ENCODE results near the gene EFNA4. TPM values are rescaled to one million over a fixed set of nuclear protein-coding genes. Genes with fewer than 3 reads are reported as not detected.

The EFNA4 gene
- total and polyA plus RNA-seq, 9 of the 15 experiments (the other 6 are each of a cell fraction or from before 2014, with no cell fraction given) = 0.68 to 7.4 (median 6.1) TPM

DNA sequence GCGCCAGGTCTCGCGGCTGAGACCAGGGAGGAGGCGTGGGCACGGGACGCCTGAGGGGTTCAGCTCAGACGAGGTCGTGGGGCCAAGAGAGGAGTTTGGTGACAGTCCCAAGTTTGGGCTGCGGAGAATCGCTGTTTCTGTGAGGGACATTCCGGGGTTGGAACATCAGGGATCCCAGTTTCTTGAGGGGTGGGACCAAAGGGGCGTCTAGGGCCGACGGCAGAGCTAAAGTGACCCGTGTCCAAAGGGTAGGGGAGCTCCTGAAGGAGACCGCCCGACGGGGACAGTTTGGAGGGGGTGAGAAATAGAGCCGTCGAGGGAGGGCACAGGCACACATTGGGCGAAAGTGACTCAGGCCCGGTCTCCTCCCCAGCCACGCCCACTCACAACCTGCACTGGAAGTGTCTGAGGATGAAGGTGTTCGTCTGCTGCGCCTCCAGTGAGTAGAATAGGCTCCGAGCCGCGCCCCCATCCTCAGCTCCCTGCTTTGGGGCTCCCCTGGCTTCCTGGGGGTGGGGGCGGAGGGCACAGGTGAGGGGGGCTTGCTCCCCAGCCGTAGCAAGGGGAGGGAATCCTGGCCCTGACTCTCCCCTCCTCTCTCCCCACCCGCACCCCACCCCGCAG lies 22.1 kb downstream of the EFNA4 start (continued):
- TF ChIP-seq ARID1B (IDR thresholded peaks at IDR 0.05) (0 out of 2 replicates have a peak, but pooled peaks have one; percentile 6), SIN3A (IDR thresholded peaks at IDR 0.05; ENCODE audit: borderline replicate concordance in 2 of 2, control insufficient read depth in 1 of 2, low read depth in 2 of 2, low read length in 2 of 2) (peak in 1 of 2 experiments; percentile 9; a peak in 2 of 4 replicates), MTA1 (IDR thresholded peaks at IDR 0.05; ENCODE audit: borderline replicate concordance) (no peak), TEAD4 (IDR thresholded peaks at IDR 0.05; ENCODE audit: low read length) (0 out of 2 replicates have a peak, but pooled peaks have one; percentile 19), TEAD4 (CRISPR knock-in tag; IDR thresholded peaks at IDR 0.05; ENCODE audit: borderline replicate concordance) (no peak), EGR1 (conservative IDR thresholded peaks at IDR 0.05) (peak; percentile 43; the same call in 1 of the 2 replicates), NRF1 (conservative IDR thresholded peaks at IDR 0.05 in 1 of 2, IDR thresholded peaks at IDR 0.05 in 1 of 2) (peak in 1 of 2 experiments; percentile 1; a peak in 1 of 4 replicates), NCOA6 (IDR thresholded peaks at IDR 0.05) (peak; percentile 71; the same call in 1 of the 2 replicates), BRCA1 (IDR thresholded peaks at IDR 0.05) (no peak), BRCA1 (CRISPR knock-in tag; IDR thresholded peaks at IDR 0.05) (0 out of 2 replicates have a peak, but pooled peaks have one; percentile 34), TOE1 (IDR thresholded peaks at IDR 0.05; ENCODE audit: borderline replicate concordance) (0 out of 2 replicates have a peak, but pooled peaks have one; percentile 33), TOE1 (CRISPR knock-in tag; IDR thresholded peaks at IDR 0.05; ENCODE audit: borderline replicate concordance, low read depth) (no peak)
- TF ChIP-seq, protein P1, sequence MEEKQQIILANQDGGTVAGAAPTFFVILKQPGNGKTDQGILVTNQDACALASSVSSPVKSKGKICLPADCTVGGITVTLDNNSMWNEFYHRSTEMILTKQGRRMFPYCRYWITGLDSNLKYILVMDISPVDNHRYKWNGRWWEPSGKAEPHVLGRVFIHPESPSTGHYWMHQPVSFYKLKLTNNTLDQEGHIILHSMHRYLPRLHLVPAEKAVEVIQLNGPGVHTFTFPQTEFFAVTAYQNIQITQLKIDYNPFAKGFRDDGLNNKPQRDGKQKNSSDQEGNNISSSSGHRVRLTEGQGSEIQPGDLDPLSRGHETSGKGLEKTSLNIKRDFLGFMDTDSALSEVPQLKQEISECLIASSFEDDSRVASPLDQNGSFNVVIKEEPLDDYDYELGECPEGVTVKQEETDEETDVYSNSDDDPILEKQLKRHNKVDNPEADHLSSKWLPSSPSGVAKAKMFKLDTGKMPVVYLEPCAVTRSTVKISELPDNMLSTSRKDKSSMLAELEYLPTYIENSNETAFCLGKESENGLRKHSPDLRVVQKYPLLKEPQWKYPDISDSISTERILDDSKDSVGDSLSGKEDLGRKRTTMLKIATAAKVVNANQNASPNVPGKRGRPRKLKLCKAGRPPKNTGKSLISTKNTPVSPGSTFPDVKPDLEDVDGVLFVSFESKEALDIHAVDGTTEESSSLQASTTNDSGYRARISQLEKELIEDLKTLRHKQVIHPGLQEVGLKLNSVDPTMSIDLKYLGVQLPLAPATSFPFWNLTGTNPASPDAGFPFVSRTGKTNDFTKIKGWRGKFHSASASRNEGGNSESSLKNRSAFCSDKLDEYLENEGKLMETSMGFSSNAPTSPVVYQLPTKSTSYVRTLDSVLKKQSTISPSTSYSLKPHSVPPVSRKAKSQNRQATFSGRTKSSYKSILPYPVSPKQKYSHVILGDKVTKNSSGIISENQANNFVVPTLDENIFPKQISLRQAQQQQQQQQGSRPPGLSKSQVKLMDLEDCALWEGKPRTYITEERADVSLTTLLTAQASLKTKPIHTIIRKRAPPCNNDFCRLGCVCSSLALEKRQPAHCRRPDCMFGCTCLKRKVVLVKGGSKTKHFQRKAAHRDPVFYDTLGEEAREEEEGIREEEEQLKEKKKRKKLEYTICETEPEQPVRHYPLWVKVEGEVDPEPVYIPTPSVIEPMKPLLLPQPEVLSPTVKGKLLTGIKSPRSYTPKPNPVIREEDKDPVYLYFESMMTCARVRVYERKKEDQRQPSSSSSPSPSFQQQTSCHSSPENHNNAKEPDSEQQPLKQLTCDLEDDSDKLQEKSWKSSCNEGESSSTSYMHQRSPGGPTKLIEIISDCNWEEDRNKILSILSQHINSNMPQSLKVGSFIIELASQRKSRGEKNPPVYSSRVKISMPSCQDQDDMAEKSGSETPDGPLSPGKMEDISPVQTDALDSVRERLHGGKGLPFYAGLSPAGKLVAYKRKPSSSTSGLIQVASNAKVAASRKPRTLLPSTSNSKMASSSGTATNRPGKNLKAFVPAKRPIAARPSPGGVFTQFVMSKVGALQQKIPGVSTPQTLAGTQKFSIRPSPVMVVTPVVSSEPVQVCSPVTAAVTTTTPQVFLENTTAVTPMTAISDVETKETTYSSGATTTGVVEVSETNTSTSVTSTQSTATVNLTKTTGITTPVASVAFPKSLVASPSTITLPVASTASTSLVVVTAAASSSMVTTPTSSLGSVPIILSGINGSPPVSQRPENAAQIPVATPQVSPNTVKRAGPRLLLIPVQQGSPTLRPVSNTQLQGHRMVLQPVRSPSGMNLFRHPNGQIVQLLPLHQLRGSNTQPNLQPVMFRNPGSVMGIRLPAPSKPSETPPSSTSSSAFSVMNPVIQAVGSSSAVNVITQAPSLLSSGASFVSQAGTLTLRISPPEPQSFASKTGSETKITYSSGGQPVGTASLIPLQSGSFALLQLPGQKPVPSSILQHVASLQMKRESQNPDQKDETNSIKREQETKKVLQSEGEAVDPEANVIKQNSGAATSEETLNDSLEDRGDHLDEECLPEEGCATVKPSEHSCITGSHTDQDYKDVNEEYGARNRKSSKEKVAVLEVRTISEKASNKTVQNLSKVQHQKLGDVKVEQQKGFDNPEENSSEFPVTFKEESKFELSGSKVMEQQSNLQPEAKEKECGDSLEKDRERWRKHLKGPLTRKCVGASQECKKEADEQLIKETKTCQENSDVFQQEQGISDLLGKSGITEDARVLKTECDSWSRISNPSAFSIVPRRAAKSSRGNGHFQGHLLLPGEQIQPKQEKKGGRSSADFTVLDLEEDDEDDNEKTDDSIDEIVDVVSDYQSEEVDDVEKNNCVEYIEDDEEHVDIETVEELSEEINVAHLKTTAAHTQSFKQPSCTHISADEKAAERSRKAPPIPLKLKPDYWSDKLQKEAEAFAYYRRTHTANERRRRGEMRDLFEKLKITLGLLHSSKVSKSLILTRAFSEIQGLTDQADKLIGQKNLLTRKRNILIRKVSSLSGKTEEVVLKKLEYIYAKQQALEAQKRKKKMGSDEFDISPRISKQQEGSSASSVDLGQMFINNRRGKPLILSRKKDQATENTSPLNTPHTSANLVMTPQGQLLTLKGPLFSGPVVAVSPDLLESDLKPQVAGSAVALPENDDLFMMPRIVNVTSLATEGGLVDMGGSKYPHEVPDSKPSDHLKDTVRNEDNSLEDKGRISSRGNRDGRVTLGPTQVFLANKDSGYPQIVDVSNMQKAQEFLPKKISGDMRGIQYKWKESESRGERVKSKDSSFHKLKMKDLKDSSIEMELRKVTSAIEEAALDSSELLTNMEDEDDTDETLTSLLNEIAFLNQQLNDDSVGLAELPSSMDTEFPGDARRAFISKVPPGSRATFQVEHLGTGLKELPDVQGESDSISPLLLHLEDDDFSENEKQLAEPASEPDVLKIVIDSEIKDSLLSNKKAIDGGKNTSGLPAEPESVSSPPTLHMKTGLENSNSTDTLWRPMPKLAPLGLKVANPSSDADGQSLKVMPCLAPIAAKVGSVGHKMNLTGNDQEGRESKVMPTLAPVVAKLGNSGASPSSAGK (IDR thresholded peaks at IDR 0.05) = peak; percentile 63; the same call in 1 of the 2 replicates
- TF ChIP-seq, protein P2, sequence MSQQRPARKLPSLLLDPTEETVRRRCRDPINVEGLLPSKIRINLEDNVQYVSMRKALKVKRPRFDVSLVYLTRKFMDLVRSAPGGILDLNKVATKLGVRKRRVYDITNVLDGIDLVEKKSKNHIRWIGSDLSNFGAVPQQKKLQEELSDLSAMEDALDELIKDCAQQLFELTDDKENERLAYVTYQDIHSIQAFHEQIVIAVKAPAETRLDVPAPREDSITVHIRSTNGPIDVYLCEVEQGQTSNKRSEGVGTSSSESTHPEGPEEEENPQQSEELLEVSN (IDR thresholded peaks at IDR 0.05; ENCODE audit: borderline replicate concordance in 1 of 2, extremely low read depth in 1 of 2, insufficient read depth in 1 of 2, insufficient read length in 1 of 2, low read depth in 1 of 2, low read length in 1 of 2, poor library complexity in 1 of 2, severe bottlenecking in 1 of 2) = peak; percentile 54 to 62

All from K562 (cell line).